ENCODE results near the gene GREM2. TPM values are rescaled to one million over a fixed set of nuclear protein-coding genes. Genes with fewer than 3 reads are reported as not detected.

Gene GREM2
- total RNA-seq, 2 experiments from 2014 or later, result 0.16 to 0.28 TPM

- DNase-seq (no peak), ATAC-seq (ENCODE audit: poor library complexity) (no peak)
- Histone ChIP-seq H3K4me1 (ENCODE audit: insufficient read depth, low read length) (no peaks in the 10 kb centered on the region), H3K4me3 (ENCODE audit: low read length) (no peak overlapping the region), H3K27me3 (ENCODE audit: control insufficient read depth in 1 of 2, insufficient read depth in 2 of 2, low read length in 2 of 2) (no peaks in the 10 kb centered on the region), H3K9me3 (ENCODE audit: control insufficient read depth in 1 of 2, insufficient read depth in 1 of 2, low read length in 2 of 2) (peaks cover 0 to 7% of the 10 kb centered on the region in 2 experiments), H3K36me3 (ENCODE audit: insufficient read depth, low read length) (no peaks in the 10 kb centered on the region), H3K27ac (ENCODE audit: low read depth in 1 of 2, low read length in 2 of 2) (no peak overlapping the region)
- TF ChIP-seq CTCF (IDR thresholded peaks at IDR 0.05), result no peak
- Mint-ChIP-seq H3K27me3 (no peaks in the 10 kb centered on the region), H3K4me3 (no peak overlapping the region), H3K4me1 (ENCODE audit: low read depth) (no peaks in the 10 kb centered on the region), H3K9me3 (no peaks in the 10 kb centered on the region), H3K36me3 (ENCODE audit: low read depth) (no peaks in the 10 kb centered on the region), H3K27ac (no peak overlapping the region)
- POLR2A ChIA-PET, result no interaction called here
- CTCF ChIA-PET, result interaction anchor here (0.7 kb wide), 1 partner anchor 40 kb away, joined by 3 read pairs; no protein-coding TSS in a partner anchor
- intact Hi-C loops (cut with DNase I, micrococcal nuclease), result no loop called here
Observed at GRCh38 chr1:240582953-240583352, 29.0 kb downstream of the GREM2 start.

GRCh38 chr1:240579511-240579910 is 32.4 kb downstream of the GREM2 start:
- H3K4me1 Mint-ChIP-seq (ENCODE audit: low read depth), result peaks cover 23% of the 10 kb centered on the region
- CTCF ChIA-PET, result no interaction called here
- no peaks in the 10 kb centered on the region for H3K27me3 ChIP-seq (ENCODE audit: control insufficient read depth in 1 of 2, insufficient read depth in 2 of 2, low read length in 2 of 2)
- H3K4me3 ChIP-seq (ENCODE audit: low read length), result no peak overlapping the region
- no peaks in the 10 kb centered on the region for H3K36me3 Mint-ChIP-seq (ENCODE audit: low read depth)
- peaks cover 0 to 8% of the 10 kb centered on the region in 2 experiments for H3K9me3 ChIP-seq (ENCODE audit: control insufficient read depth in 1 of 2, insufficient read depth in 1 of 2, low read length in 2 of 2)
- H3K27ac Mint-ChIP-seq, result no peak overlapping the region
- ATAC-seq (ENCODE audit: poor library complexity) (no peak), DNase-seq (no peak)
- peaks cover 10% of the 10 kb centered on the region for H3K4me1 ChIP-seq (ENCODE audit: insufficient read depth, low read length)
- H3K27ac ChIP-seq (ENCODE audit: low read depth in 1 of 2, low read length in 2 of 2), result no peak overlapping the region
- no peaks in the 10 kb centered on the region for H3K36me3 ChIP-seq (ENCODE audit: insufficient read depth, low read length)
- intact Hi-C loops (cut with DNase I, micrococcal nuclease), result no loop called here
- H3K27me3 Mint-ChIP-seq, result no peaks in the 10 kb centered on the region
- POLR2A ChIA-PET, result no interaction called here
- no peak overlapping the region for H3K4me3 Mint-ChIP-seq
- no peak for TF ChIP-seq CTCF (IDR thresholded peaks at IDR 0.05)
- no peaks in the 10 kb centered on the region for H3K9me3 Mint-ChIP-seq

GRCh38 chr1:240577095-240577494 is 34.9 kb downstream of the GREM2 start:
- intact Hi-C loops (cut with DNase I, micrococcal nuclease), result no loop called here
- Mint-ChIP-seq H3K27ac (no peak overlapping the region), H3K4me1 (ENCODE audit: low read depth) (peaks cover 23% of the 10 kb centered on the region), H3K36me3 (ENCODE audit: low read depth) (no peaks in the 10 kb centered on the region), H3K27me3 (no peaks in the 10 kb centered on the region), H3K4me3 (no peak overlapping the region), H3K9me3 (no peaks in the 10 kb centered on the region)
- Histone ChIP-seq H3K27ac (ENCODE audit: low read depth in 1 of 2, low read length in 2 of 2) (no peak overlapping the region), H3K36me3 (ENCODE audit: insufficient read depth, low read length) (no peaks in the 10 kb centered on the region), H3K27me3 (ENCODE audit: control insufficient read depth in 1 of 2, insufficient read depth in 2 of 2, low read length in 2 of 2) (no peaks in the 10 kb centered on the region), H3K9me3 (ENCODE audit: control insufficient read depth in 1 of 2, insufficient read depth in 1 of 2, low read length in 2 of 2) (peaks cover 0 to 4% of the 10 kb centered on the region in 2 experiments), H3K4me3 (ENCODE audit: low read length) (no peak overlapping the region), H3K4me1 (ENCODE audit: insufficient read depth, low read length) (peaks cover 10% of the 10 kb centered on the region)
- DNase-seq (no peak), ATAC-seq (ENCODE audit: poor library complexity) (no peak)
- ChIA-PET CTCF (no interaction called here), POLR2A (interaction anchor here (1.6 kb wide), 1 partner anchor 35 kb away, joined by 8 read pairs; the partner anchor contains the start of gene GREM2)
- no peak for TF ChIP-seq CTCF (IDR thresholded peaks at IDR 0.05)
